Measurements from ENCODE around the gene PSTPIP2. TPM values are rescaled to one million over a fixed set of nuclear protein-coding genes. Genes with fewer than 3 reads are reported as not detected.
"Not testable (repeated sequence)": the region's sequence is repeated elsewhere in the genome, so short reads cannot be mapped to it uniquely, and the experiment has no call there.

PSTPIP2 gene
- total and polyA plus RNA-seq, 4 experiments from 2014 or later: 10.9 to 19.7 (median 13.7) TPM

- ChIA-PET POLR2A (ENCODE audit: partially characterized antibody) (no interaction called here), CTCF (ENCODE audit: partially characterized antibody) (interaction anchor here (1.9 kb wide), 1 partner anchor 314 kb away, joined by 4 read pairs; no protein-coding TSS in a partner anchor)
- no peak overlapping the region for H3K27ac Mint-ChIP-seq
- H3K27ac ChIP-seq (ENCODE audit: low read depth, low read length): no peak overlapping the region
- intact Hi-C loops (cut with micrococcal nuclease): no loop called here
- H3K27me3 ChIP-seq (ENCODE audit: insufficient read depth, low read length): no peaks in the 10 kb centered on the region
- H3K36me3 ChIP-seq (ENCODE audit: insufficient read depth, low read length): no peaks in the 10 kb centered on the region
- no peak overlapping the region for H3K4me3 Mint-ChIP-seq
- H3K9me3 Mint-ChIP-seq: peaks cover 0 to 1% (median 0%) of the 10 kb centered on the region in 8 donors
- H3K4me1 Mint-ChIP-seq: peaks cover 6 to 18% (median 9%) of the 10 kb centered on the region in 4 donors
- H3K36me3 Mint-ChIP-seq: no peaks in the 10 kb centered on the region
- no peaks in the 10 kb centered on the region for H3K27me3 Mint-ChIP-seq
- H3K4me1 ChIP-seq (ENCODE audit: insufficient read depth, low read length): peaks cover 8% of the 10 kb centered on the region
- DNase-seq: no peak
- no peaks in the 10 kb centered on the region for H3K9me3 ChIP-seq (ENCODE audit: control insufficient read depth in 1 of 2, low read length in 2 of 2)
- no peak overlapping the region for H3K4me3 ChIP-seq (ENCODE audit: low read length in 2 of 2)
Observed at GRCh38 chr18:45978084-45978483, 94.0 kb downstream of the PSTPIP2 start.

GRCh38 chr18:45976974-45977373 is 95.1 kb downstream of the PSTPIP2 start:
- Mint-ChIP-seq H3K27me3 (no peaks in the 10 kb centered on the region), H3K27ac (peak overlapping the region in 2 of 7 donors; percentile 24 to 32)
- H3K4me1 ChIP-seq (ENCODE audit: insufficient read depth, low read length): peaks cover 8% of the 10 kb centered on the region

GRCh38 chr18:45976566-45976965 is 95.5 kb downstream of the PSTPIP2 start:
- H3K27ac Mint-ChIP-seq: peak overlapping the region in 1 of 7 donors; percentile 32

More at GRCh38 chr18:45976974-45977373, 95.1 kb downstream of the PSTPIP2 start:
- ChIA-PET CTCF (ENCODE audit: partially characterized antibody) (interaction anchor here (1.4 to 4.7 kb wide), 5 partner anchors 17 to 312 kb away, joined by 4 to 47 read pairs (median 5); partner anchors contain the start of gene PSTPIP2), POLR2A (ENCODE audit: partially characterized antibody) (interaction anchor here (0.9 kb wide), 1 partner anchor 17 kb away, joined by 4 read pairs; no protein-coding TSS in a partner anchor)
- no peaks in the 10 kb centered on the region for H3K27me3 ChIP-seq (ENCODE audit: insufficient read depth, low read length)
- H3K4me3 ChIP-seq (ENCODE audit: low read length in 2 of 2): no peak overlapping the region
- peaks cover 8 to 18% (median 10%) of the 10 kb centered on the region in 4 donors for H3K4me1 Mint-ChIP-seq
- no peak overlapping the region for H3K4me3 Mint-ChIP-seq
- no peaks in the 10 kb centered on the region for H3K9me3 ChIP-seq (ENCODE audit: control insufficient read depth in 1 of 2, low read length in 2 of 2)
- intact Hi-C loops (cut with micrococcal nuclease): no loop called here
- H3K27ac ChIP-seq (ENCODE audit: low read depth, low read length): no peak overlapping the region
- no peaks in the 10 kb centered on the region for H3K36me3 Mint-ChIP-seq
- no peaks in the 10 kb centered on the region for H3K36me3 ChIP-seq (ENCODE audit: insufficient read depth, low read length)
- H3K9me3 Mint-ChIP-seq: peaks cover 0 to 1% (median 0%) of the 10 kb centered on the region in 8 donors
- no peak for DNase-seq

GRCh38 chr18:45974088-45974536 is 97.9 kb downstream of the PSTPIP2 start:
- intact Hi-C loops (cut with micrococcal nuclease): loop anchor here (1.0 to 5.0 kb wide), 6 partner anchors 37 to 353 kb away; no protein-coding TSS in a partner anchor
- ChIA-PET POLR2A (ENCODE audit: partially characterized antibody) (interaction anchor here (0.5 to 1.6 kb wide), 5 partner anchors 12 to 353 kb away, joined by 3 to 8 read pairs (median 4); no protein-coding TSS in a partner anchor), CTCF (ENCODE audit: partially characterized antibody) (interaction anchor here (0.6 to 4.7 kb wide), 22 partner anchors 8 to 348 kb away, joined by 3 to 47 read pairs (median 4); partner anchors contain the start of gene PSTPIP2)
- Mint-ChIP-seq H3K4me1 (peaks cover 8 to 18% (median 10%) of the 10 kb centered on the region in 4 donors), H3K27ac (no peak overlapping the region), H3K27me3 (no peaks in the 10 kb centered on the region), H3K4me3 (peak overlapping the region in 3 of 8 donors; percentile 0 to 34 (median 1)), H3K9me3 (no peaks in the 10 kb centered on the region), H3K36me3 (no peaks in the 10 kb centered on the region)
- DNase-seq: peak; percentile 60 to 80 (median 66)
- Histone ChIP-seq H3K27ac (ENCODE audit: low read depth, low read length) (no peak overlapping the region), H3K9me3 (ENCODE audit: control insufficient read depth in 1 of 2, low read length in 2 of 2) (no peaks in the 10 kb centered on the region), H3K27me3 (ENCODE audit: insufficient read depth, low read length) (no peaks in the 10 kb centered on the region), H3K36me3 (ENCODE audit: insufficient read depth, low read length) (no peaks in the 10 kb centered on the region), H3K4me1 (ENCODE audit: insufficient read depth, low read length) (peaks cover 8% of the 10 kb centered on the region), H3K4me3 (ENCODE audit: low read length in 2 of 2) (no peak overlapping the region)

More at GRCh38 chr18:45976566-45976965, 95.5 kb downstream of the PSTPIP2 start:
- CTCF ChIA-PET (ENCODE audit: partially characterized antibody): interaction anchor here (1.4 to 4.7 kb wide), 5 partner anchors 17 to 311 kb away, joined by 4 to 47 read pairs (median 5); partner anchors contain the start of gene PSTPIP2
- Histone ChIP-seq H3K9me3 (ENCODE audit: control insufficient read depth in 1 of 2, low read length in 2 of 2) (no peaks in the 10 kb centered on the region), H3K36me3 (ENCODE audit: insufficient read depth, low read length) (no peaks in the 10 kb centered on the region), H3K27ac (ENCODE audit: low read depth, low read length) (no peak overlapping the region), H3K27me3 (ENCODE audit: insufficient read depth, low read length) (no peaks in the 10 kb centered on the region), H3K4me3 (ENCODE audit: low read length in 2 of 2) (no peak overlapping the region), H3K4me1 (ENCODE audit: insufficient read depth, low read length) (peaks cover 8% of the 10 kb centered on the region)
- peaks cover 8 to 18% (median 10%) of the 10 kb centered on the region in 4 donors for H3K4me1 Mint-ChIP-seq
- H3K36me3 Mint-ChIP-seq: no peaks in the 10 kb centered on the region
- no peak overlapping the region for H3K4me3 Mint-ChIP-seq
- peaks cover 0 to 1% (median 0%) of the 10 kb centered on the region in 8 donors for H3K9me3 Mint-ChIP-seq
- H3K27me3 Mint-ChIP-seq: no peaks in the 10 kb centered on the region
- POLR2A ChIA-PET (ENCODE audit: partially characterized antibody): interaction anchor here (0.9 kb wide), 1 partner anchor 17 kb away, joined by 4 read pairs; no protein-coding TSS in a partner anchor
- intact Hi-C loops (cut with micrococcal nuclease): no loop called here
- no peak for DNase-seq

GRCh38 chr18:45967007-45967706 is 104.9 kb downstream of the PSTPIP2 start, which contains the start of gene EPG5:
EPG5 (minus strand) TSS chr18:45967329; CDS start chr18:45967239, 90 bp downstream.
- ChIA-PET POLR2A (ENCODE audit: partially characterized antibody) (no interaction called here), CTCF (ENCODE audit: partially characterized antibody) (interaction anchor here (1.0 kb wide), 1 partner anchor 107 kb away, joined by 3 read pairs; no protein-coding TSS in a partner anchor)
- Histone ChIP-seq H3K4me3 (ENCODE audit: low read length in 2 of 2) (peak within 1 kb of the TSS; percentile 89 to 94), H3K27ac (ENCODE audit: low read depth, low read length) (peak within 1 kb of the TSS; percentile 72), H3K9me3 (ENCODE audit: control insufficient read depth in 1 of 2, low read length in 2 of 2) (no peaks in the 10 kb centered on the region), H3K36me3 (ENCODE audit: insufficient read depth, low read length) (no peaks in the 10 kb centered on the region), H3K27me3 (ENCODE audit: insufficient read depth, low read length) (no peaks in the 10 kb centered on the region), H3K4me1 (ENCODE audit: insufficient read depth, low read length) (peaks cover 48% of the 10 kb centered on the region)
- Mint-ChIP-seq H3K4me1 (peaks cover 31 to 55% (median 42%) of the 10 kb centered on the region in 4 donors), H3K27ac (peak within 1 kb of the TSS; percentile 89 to 98 (median 97)), H3K9me3 (no peaks in the 10 kb centered on the region), H3K4me3 (peak within 1 kb of the TSS; percentile 95 to 100 (median 98)), H3K27me3 (no peaks in the 10 kb centered on the region), H3K36me3 (peaks cover 4 to 18% of the 10 kb centered on the region in 2 donors)
- intact Hi-C loops (cut with micrococcal nuclease): loop anchor here (1.0 to 5.0 kb wide), 3 partner anchors 45 to 280 kb away; partner anchors contain the start of gene PSTPIP2
- DNase-seq: peak; percentile 89 to 94 (median 91)

- not testable (repeated sequence) for H3K27me3 Mint-ChIP-seq
Observed at GRCh38 chr18:45964913-45965312, 107.1 kb downstream of the PSTPIP2 start.

More at GRCh38 chr18:45964913-45965312, 107.1 kb downstream of the PSTPIP2 start:
- H3K4me3 ChIP-seq (ENCODE audit: low read length in 2 of 2); H3K36me3 ChIP-seq (ENCODE audit: insufficient read depth, low read length); H3K9me3 ChIP-seq (ENCODE audit: control insufficient read depth in 1 of 2, low read length in 2 of 2); H3K9me3 Mint-ChIP-seq; H3K27me3 ChIP-seq (ENCODE audit: insufficient read depth, low read length); POLR2A ChIA-PET (ENCODE audit: partially characterized antibody); CTCF ChIA-PET (ENCODE audit: partially characterized antibody); DNase-seq: not testable (repeated sequence)
- peaks cover 69% of the 10 kb centered on the region for H3K4me1 ChIP-seq (ENCODE audit: insufficient read depth, low read length)
- Mint-ChIP-seq H3K4me1 (peaks cover 49 to 76% (median 62%) of the 10 kb centered on the region in 4 donors), H3K4me3 (peak overlapping the region in 7 of 8 donors; percentile 43 to 73 (median 67)), H3K27ac (peak overlapping the region in 3 of 7 donors; percentile 38 to 72 (median 69)), H3K36me3 (peaks cover 11 to 29% of the 10 kb centered on the region in 2 donors)
- H3K27ac ChIP-seq (ENCODE audit: low read depth, low read length): peak overlapping the region; percentile 9
- intact Hi-C loops (cut with micrococcal nuclease): loop anchor here (5.0 kb wide), 2 partner anchors 43 to 53 kb away; no protein-coding TSS in a partner anchor
